HG03469 (cell line): ENCODE data around the gene MAML2.
A peak's percentile ranks its signal among the peaks of the same experiment; 100 is the strongest.

ENCODE experiments used
- ATAC-seq: cut with Tn5 transposase; IDR thresholded peaks from one replicate; pipeline ENCODE4 v1.9.1; 2021; ENCODE audit warnings: mild to moderate bottlenecking, moderate library complexity, moderate number of reproducible peaks; ENCODE audit not compliant: unreplicated experiment

MAML2 gene

DNA sequence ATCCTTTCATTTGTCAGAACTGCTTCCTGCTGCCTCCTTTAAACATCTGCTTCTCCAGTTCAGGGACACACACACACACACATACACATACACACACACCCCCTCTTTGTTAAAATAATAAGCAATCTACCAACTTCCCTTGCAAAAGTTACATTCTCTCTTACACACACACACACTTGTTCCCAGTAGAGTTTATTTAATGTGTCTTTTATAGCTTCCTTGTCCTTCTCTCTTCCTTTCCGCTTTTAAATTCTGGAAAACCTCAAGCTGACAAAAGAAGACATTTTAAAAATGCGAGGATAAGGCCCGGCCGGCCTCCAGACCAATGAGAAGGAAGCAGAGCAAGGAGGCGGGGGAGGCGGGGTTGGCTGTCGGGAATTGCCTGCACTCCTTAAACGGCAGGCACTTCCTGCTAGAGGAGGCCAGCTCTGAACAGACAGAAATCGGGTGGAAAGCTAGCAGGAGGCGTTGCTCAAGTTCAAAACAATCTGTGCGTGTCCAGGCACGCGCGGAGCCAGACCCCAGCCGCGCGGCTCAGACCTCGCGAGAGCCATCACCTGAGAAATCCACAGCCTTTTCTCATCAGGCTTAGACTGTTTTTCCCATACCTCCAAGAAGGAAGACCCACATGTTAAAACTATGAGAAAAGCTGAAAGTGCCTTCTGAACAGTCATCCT, 99.9 kb downstream of the MAML2 start:
- peak; percentile 95 for ATAC-seq

DNA sequence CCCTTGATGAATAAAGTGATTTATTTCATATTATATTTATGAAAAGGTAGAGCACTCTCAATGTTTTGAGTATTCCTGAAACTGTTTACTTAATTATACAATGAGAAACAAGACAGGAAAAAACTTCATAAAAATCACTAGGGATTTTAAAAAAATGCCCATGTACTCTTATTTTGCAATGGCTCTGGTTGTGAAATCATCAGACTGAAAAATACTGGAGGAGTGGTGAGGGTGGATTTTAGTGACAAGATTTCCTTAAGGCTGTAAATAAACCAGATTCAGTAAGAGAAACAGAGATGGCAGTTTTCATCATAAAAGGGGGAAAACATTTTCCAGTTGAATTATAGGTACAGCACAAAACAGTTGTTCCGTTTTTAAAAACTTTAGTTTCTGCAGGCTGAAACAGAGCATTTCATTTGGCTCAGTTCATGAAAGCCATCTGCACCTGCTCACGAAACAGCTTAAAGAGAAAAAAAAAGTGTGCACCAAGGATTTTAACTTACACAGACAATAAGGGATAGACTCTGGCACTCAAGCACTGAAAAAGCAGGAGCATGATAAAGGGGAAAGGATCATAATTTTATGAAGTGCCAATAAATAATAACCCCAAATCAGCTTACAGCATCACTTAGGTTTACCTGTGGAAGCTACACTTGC, 100.7 kb downstream of the MAML2 start:
- ATAC-seq, result no peak

DNA sequence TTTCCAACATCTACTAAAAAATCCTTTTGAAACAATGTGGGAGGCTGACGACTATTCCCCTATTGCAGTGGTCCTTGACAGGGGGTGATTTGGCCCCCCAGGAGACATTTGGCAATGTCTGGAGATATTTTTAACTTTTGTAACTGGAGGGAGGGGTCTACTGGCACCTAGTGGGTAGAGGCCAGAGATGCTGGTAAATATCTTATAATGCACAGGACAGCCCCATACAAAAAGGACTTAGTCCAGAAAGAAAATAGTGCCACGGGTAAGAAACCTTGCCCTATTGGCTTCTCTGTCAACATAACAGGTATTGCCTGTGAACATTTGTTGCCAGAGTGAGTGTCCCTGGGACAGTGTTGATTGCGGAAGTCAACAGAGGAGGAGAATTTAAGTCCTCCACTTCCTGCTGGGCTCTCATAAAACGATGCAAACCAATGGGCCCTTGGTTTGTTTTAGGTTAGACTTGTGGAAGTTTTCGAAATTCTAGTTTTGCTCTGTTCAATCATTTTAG, 101.6 kb downstream of the MAML2 start:
- no peak for ATAC-seq

DNA sequence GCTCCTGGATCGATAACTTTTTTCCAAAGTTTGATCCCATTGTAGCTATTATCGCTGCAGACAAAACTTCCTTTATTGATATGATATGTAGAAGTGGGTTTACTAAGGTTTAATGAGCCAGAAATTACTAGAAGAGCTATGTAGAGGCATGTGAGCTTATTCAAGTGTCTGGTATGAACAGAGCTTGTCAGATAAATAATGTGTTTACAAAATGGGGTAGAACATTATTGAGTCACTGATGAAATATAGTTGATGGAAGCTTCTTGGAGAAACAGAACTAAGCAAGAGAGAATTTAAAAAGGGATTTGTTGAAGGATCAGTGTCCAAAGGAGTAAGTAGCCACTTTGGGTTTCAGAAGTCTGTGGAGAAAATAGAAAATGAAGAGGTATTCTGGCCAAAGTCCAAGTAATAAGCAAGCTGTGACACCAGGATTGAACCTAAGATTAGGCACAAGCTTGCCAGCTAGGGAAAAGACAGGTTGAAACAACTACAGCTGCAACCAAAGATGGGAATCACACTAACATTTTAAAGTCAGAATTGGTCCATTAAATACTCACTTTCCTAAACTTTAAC, 104.3 kb downstream of the MAML2 start:
- no peak for ATAC-seq

DNA sequence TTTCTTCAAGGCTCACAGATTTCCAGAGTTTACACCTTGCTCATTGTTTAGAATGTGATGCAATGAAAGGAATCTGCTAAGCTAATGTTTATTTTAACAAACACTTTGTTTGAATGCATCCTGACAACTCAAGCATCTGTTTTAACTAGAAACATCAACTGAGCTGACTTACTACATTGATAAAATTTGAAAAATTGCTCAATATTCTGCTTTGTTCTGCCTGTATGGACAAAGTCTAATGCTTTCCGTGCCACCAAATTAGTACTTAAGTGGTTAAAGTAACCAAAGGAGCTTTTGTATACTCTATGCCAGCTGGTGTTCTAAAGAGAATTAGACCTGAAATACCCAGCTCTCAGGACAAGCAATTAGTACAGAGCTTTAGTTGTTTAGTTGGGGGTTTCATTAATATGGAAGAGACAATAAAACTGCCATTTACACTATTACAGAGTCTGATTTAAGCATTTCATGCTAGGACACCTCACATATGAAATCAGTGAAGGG, 105.2 kb downstream of the MAML2 start:
- no peak for ATAC-seq

DNA sequence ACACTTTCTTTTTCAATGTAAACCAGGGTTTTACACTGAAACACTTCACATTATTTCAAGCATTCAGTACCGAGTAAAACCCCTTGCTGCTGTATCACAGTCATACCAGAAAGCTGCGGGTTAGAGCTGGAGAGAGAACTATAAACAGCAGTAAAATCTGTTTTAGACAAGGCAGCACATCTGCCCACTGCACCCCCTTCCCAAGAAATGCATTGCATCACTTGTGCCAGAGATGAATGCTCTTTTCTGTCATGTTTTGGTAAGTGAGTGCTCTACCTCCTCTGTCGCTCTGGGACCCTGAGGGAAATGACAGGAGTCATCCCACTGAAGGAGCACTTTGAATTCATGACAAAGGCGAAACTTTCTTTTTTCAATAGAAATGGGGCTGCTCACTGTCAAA, 107.2 kb downstream of the MAML2 start:
- peak; percentile 95 for ATAC-seq

DNA sequence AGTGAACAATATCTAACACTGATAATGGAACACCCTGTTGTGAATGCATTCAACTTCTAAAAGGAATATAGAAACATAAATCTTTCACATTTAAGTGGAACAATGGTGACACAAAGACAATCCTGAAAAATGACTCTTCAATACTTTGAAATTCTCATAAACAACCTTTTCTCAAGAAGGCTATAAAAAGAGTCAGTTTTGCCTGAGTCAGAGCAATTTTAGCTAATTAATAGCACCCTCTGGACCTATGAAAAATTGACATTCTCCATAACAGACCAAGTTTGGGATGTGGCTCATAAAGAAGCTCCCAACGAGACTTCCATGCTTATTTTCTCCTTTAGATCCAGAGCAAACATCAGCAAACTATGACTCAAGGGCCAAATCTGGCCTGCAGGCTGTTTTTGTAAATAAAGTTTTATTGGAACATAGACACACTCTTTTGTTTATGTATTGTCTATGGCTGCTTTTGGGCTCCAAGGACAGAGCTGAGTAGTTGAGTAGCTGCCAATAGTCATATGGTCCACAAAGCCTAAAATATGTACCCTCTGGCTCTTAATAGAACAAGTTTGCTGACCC, 108.0 kb downstream of the MAML2 start:
- no peak for ATAC-seq

DNA sequence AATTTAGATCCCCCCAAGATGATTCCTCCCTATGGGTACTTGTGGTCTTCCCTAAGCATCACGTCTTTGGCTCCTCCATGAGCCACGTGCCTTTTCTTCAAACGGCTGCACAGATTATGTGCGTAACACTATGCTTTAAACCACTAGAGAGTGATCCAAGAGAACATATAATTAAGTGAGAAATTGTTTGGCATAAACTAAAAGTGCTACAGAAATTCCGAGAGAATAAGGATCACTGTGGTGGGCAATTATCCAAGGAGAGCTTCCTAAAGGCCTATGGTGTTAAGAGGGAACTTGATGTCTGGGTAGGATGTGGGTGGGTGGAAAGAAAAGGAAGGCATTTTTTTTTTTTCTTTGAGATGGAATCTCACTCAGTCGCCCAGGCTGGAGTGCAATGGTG, 110.9 kb downstream of the MAML2 start:
- ATAC-seq, result no peak

DNA sequence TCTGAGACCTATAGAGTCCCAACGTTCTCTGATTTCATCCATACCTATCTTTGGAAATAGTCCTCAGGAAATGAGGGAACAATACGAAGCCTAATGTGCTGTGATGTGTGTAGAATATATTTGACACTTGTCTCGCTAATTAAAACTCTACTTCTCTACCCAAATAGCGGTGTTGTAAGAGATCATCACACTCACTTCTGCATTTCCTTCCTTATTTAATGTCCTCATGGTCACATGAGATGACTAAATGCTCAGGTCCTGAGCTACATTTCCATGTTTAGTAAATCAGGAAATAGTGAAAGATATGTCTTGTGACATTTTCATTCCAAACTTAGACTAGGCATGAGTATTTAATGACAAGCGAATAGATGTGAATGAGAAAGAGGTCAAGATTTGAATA, 112.3 kb downstream of the MAML2 start:
- no peak for ATAC-seq

DNA sequence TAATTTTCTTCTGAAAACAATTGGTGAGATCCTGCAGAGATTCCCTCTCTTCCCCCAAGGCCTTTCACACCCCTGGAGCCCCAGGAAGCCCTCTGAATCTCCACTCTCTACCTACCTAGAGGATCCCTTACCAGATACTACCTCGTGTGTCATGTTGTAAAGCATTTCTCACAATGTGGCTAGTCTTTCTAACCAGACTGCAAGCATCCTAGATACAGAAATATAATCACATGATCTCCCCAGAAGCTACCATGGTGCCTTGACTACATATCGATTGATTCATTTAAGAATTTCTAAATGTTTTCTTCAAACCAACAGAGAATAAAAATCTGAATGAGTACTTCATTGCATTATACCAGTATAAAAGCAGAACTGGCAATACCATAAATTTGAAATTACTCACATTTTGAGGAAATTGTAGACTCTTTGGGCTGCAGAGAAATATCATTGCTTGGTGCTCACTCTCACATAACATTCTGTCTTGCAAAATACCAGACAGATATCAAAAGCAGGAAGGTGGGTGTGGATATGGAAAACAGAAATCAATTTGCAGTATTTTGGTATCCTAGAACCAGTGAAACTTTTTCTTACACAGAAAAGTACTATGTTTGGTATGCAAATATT, 113.5 kb downstream of the MAML2 start:
- no peak for ATAC-seq

DNA sequence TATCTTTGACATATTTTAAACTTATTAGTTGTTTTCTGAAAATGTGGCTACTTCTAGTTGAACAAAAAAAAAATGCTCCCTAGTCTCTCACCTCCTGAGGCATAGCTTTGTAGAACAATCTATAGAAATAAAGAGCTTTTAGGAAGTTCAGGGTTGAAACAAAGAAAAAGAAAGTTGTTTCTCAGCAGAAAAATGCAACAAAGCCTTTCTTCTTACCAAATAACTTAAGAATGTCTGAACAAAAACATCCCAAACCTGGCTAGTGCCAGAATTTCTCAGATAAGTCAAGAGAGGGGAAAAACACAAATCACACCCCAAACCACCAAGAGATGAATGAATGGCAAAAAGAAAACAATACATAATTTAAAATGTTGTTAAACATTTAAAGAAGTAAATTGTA, 114.1 kb downstream of the MAML2 start:
- no peak for ATAC-seq

DNA sequence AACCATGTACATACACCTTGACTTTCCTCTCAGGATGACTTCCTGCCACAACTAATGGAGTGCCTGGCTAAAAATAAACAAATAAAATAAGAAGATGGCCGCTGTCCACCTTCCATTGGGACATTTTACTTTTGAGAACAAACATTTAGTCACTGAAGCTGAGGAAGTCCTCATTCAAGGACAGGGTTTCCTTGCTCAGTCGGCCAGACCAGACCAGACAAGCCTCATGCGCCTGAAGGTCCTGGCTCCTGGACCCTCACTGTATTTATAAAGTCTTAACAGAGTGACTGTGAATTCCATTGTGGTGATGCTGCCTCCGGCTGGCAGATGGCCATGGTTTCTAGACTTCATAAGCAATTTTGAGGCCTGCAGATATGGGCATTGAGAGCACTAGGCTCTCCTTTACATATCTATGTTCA, 114.5 kb downstream of the MAML2 start:
- ATAC-seq, result no peak

DNA sequence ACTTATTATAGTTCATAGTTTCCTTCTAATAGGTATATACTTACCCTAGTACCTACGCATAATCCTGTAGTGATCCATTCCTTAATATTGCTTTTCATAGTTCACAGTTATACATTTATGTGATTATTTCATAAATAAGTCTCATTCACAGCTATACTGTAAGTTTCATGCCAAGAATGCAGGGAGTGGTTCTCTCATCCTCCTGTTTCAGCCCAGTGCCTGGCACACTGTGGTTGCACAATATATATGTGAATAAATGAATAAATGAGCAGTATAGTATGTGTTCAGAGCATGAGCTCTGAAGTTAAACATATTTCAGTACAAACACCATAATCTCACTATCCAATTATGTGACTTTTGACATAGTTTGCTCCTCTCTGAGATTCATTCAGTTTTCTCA, 115.8 kb downstream of the MAML2 start:
- no peak for ATAC-seq

DNA sequence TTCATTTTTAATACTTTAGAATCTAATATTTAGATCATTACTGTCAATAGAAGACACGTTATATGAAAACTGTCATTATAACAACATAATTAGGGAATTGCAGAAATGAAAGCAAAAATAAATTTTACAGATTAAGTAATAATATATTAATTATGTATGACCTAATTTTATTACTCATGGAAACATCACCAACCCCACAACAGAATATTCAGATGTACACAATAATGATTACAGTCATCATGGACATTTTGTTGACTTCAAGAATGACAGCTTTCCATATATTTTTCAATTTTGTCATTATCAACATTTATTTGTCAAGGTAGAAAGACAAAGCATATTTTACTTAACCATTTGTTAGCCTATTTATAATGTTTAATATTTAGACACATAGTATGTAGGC, 119.9 kb downstream of the MAML2 start:
- no peak for ATAC-seq

DNA sequence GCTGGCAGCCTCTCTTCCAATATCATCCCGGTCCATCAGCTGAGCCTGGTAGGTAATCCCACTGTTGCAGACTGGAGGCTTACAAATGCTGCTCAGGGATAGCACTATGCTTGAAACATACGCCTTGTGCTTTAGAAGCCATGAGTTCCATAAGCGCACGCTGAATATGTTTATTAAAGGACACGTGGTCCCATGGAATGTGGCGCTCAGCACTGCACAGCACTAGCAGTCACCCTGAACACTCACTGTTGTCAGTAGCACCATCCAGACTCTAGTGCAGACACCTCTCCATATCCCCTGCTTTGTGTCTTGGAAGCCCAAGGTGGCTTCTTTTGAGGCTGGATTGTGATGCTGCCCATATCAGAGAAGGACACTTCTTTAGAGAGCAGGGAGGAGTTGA, 120.9 kb downstream of the MAML2 start:
- no peak for ATAC-seq

DNA sequence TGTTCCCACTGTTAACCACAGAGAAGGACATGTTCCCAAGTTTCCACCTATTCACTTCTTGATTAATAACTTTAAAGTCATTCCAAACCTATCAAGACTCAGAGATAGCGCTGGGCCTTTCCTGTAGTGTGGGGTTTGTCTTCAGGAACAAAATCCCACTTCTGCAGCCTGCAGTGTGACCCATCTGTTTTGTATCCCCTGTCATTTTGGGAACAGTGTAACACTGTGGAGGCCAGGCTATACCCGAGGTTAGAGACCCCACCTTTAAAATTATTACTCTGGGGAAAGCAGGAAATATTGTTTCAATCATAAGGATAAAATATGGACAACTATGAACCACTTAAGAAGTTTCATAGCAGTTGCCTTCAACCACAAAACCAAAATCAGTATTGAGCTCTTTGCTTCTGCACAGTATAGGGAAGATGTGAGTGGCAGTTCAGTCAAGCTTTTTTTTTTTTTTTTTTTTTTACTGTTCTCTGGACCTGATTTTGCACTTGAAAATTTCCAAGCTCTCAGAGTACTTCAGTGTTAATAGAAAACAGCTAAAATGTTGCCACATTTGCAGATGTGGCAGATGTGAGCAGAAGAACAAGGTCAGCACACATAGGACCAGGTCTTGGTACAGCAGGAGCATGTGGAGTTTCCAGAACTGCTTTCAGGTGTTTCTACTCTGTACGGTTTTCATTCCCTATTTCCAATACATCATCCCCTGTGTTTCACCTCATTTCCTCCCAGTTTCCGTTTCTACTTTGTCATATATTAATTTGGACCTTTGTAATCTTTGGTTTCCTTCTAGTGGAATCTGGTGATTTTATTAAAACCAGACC, 121.5 kb downstream of the MAML2 start:
- ATAC-seq, result no peak

DNA sequence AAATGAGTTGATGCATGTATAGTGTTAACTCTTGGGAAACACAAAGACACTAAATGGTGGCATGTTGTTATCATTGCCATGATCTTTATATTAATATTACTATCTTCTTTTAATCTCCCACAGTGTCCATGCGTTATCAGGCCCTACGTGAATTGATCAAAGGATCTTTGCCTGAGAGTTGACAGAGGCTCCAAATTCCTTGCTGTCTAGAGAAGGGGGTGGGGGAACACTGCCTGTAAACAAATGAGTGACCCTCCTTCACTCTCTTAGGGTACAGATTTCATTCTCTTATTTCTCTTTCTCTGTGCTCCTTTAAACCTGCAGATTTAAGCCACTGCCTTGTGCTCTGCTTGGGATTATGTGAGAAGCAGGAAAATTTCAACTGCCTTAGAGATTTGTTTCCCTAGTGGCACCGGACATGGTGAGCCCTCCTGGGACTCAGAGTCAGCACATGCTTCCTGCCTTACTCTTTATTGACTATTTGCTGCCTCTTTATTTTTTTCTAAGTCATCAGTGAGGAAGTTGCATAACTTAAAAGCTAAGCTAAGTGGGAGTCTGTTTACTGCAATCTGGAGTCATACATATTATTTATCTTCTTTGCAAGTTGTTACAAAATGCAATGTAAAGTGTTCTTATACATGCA, 122.9 kb downstream of the MAML2 start:
- no peak for ATAC-seq

DNA sequence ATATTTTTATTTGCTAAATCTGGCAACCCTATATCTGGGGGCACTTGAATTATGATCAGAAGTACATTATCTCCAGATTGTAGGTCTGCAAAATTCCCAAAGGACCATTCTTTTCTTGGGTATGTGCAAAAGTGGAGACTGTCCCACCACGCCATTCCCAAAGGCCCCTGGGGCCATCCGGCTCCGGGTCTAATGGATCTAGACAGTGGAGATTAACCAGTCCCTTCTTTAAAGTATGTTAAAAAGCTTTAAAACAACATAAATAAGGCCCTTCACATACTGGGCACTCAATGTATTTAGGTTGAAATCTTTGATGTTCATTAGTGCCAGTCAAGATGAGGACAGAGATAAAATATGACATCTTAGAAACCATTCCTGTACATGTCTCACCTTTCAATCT, 124.1 kb downstream of the MAML2 start:
- ATAC-seq, result no peak

DNA sequence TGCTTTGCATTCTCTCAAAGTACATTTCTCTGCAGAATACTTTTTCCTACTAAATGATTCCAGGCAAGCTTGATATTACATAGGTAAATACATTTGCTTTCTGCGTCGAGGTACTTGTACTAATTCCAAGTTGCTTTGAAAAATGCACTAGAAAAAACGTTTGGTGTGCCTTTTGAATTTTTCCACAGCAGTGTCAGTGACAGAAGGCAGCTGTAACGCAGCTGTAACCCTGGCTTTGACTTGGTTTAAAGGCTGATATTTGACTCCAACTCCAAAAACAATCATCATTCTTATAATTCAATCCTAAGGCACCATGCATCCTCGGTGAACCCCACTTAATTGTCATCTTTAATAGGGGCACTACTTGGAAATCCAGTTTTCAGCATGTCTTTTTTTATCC, 125.0 kb downstream of the MAML2 start:
- no peak for ATAC-seq

DNA sequence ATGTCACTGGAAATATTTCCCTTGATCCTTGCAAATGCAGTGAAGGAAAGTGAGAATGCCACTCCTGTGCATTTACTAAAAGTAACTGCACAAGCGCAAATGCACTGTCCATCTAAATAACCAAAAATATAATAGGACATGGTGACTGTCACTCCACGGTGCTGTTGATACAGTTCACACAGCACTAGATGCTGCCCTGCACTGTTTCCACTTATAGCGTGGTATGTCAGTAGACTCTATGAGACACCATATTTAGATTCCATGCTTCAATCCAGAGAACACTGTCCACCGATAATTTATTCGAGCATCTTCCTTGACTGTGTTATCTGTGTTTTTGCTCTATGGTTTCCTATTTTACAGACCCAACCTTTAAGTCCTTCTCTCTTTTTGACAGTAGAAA, 125.8 kb downstream of the MAML2 start:
- no peak for ATAC-seq
